H1 (cell line): ENCODE measurements around the gene ARHGEF12. TPM values are rescaled to one million over a fixed set of nuclear protein-coding genes. Genes with fewer than 3 reads are reported as not detected.

Experiments
- ATF3 ChIP-seq: IDR thresholded peaks from 2 replicates; pipeline ENCODE4 v1.6.1; 2011; ENCODE audit warnings: low read depth, mild to moderate bottlenecking, low read length; ENCODE audit not compliant: insufficient read depth
- BRCA1 ChIP-seq: IDR thresholded peaks from 2 replicates; pipeline ENCODE4 v1.6.1; 2012; ENCODE audit warnings: low read depth, low read length, improper control_type of control experiment
- CHD7 ChIP-seq: fragments of 300-600 bp; sonication (generic); IDR thresholded peaks from 2 replicates; pipeline ENCODE4 v1.7.1; 2012; ENCODE audit warnings: low read length, moderate library complexity, mild to moderate bottlenecking, inconsistent platforms; ENCODE audit not compliant: insufficient replicate concordance
- GTF2F1 ChIP-seq: IDR thresholded peaks from 2 replicates; pipeline ENCODE4 v1.6.1; 2012; ENCODE audit warnings: low read depth, low read length, improper control_type of control experiment, borderline replicate concordance
- JUND ChIP-seq: IDR thresholded peaks from 2 replicates; pipeline ENCODE4 v1.6.1; 2011; ENCODE audit warnings: mild to moderate bottlenecking, improper control_type of control experiment, low read length
- KDM5A ChIP-seq: fragments of 200-600 bp; IDR thresholded peaks from 2 replicates; pipeline ENCODE4 v1.7.1; 2012; ENCODE audit warnings: mild to moderate bottlenecking, low read length, inconsistent platforms, mixed read lengths
- MAFK ChIP-seq: IDR thresholded peaks from 2 replicates; pipeline ENCODE4 v1.6.1; 2012; ENCODE audit warnings: low read depth, mild to moderate bottlenecking, improper control_type of control experiment, low read length
- RNF2 ChIP-seq: fragments of 200-900, 300-1000 bp; sonication (generic); IDR thresholded peaks from 2 replicates; pipeline ENCODE4 v1.7.1; 2016; ENCODE audit warnings: borderline replicate concordance, low read depth, mild to moderate bottlenecking, antibody characterized with exemption, low read length; ENCODE audit not compliant: poor library complexity, severe bottlenecking; ENCODE audit errors: missing control alignments
- TAF1 ChIP-seq: IDR thresholded peaks from 2 replicates; pipeline ENCODE4 v1.6.1; 2011; ENCODE audit warnings: mild to moderate bottlenecking, low read depth, low read length
- polyA plus RNA-seq, 7 experiments: library from polyadenylated mRNA; depleted of rRNA in 3 of 7; stranded (reverse) in 5 of 7; unstranded in 2 of 7; fragments of >200 nt in 5 of 7; fragments of 200-250 nt in 2 of 7; gene quantifications; 1 replicate in 5 of 7; 2 replicates in 1 of 7; 4 replicates in 1 of 7; pipeline versions ENCODE4 v1.2.1 to v1.2.3, GENCODE V29; 2011 to 2013; ENCODE audit warnings: missing spikeins in 2 of 7, mixed read lengths in 2 of 7
- total RNA-seq: library from RNA; stranded (reverse); fragmentation: NEBNext Ultra II Directional; extraction: Animal tissue kit (Norgen Biotek cat#: 25700); gene quantifications from 2 replicates; pipeline ENCODE4 v1.2.1, GENCODE V29; 2021

The ARHGEF12 gene
- total and polyA plus RNA-seq, 2 of the 8 experiments (the other 6 are each of a cell fraction or from before 2014, with no cell fraction given) = 5.1 to 33.7 TPM

GRCh38 chr11:120293038-120293800, 43.0 kb upstream of the ARHGEF12 start (continued):
- TF ChIP-seq ATF3 = no peak
- no peak for TF ChIP-seq BRCA1
- no peak for TF ChIP-seq CHD7
- no peak for TF ChIP-seq MAFK
- no peak for TF ChIP-seq TAF1
- no peak for TF ChIP-seq KDM5A
- no peak for TF ChIP-seq RNF2
- TF ChIP-seq GTF2F1 = no peak
- TF ChIP-seq JUND = no peak
